ENCODE results near the gene TTLL10.

DNA sequence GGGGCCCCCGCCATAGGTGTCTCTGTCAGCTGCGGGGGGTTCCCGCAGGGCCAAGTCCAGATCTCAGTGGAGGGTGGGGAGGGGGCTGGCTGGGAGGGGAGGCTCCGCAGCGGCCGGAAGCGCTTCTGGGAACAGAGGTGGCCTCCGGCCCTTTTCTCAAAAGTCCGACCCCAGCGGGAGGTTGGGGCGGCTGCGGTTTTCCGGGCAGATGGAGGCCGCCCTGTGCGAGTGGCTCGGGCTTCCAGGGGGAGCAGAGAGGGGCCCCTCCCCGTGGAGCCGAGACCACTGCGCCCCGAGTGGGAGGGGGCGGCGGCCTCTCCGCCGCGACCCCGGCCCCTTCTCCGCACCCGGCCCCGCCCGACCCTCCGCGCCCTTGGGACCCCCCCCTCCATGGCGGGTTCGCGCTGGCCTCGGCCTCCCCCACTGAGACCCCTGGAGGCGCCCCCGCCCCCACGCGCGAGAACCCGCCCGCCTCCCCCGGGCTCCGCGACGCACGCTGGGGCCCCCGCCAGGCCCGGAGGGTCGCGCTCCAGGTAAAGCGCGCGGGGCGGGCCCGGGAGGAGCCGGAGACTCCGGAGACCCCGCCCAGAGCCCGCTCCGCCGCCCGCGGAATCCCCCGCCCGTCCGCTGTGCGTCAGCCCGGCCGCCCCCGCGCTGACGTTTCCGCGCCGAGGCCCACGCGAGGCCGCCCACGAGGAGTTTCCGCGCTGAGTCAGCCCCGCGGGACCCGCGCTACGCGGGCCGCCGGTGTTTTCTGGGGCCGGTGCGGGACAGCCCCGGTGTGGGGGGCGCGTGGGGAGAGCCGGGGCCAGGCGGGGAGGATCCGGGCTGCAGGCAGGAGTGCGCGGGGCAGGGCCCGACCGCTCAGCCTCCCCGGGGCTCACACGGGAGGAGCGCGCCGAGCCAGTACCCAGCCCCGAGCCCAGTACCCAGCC is 27.5 kb downstream of the TTLL10 start:
- TF ChIP-seq, protein P1, sequence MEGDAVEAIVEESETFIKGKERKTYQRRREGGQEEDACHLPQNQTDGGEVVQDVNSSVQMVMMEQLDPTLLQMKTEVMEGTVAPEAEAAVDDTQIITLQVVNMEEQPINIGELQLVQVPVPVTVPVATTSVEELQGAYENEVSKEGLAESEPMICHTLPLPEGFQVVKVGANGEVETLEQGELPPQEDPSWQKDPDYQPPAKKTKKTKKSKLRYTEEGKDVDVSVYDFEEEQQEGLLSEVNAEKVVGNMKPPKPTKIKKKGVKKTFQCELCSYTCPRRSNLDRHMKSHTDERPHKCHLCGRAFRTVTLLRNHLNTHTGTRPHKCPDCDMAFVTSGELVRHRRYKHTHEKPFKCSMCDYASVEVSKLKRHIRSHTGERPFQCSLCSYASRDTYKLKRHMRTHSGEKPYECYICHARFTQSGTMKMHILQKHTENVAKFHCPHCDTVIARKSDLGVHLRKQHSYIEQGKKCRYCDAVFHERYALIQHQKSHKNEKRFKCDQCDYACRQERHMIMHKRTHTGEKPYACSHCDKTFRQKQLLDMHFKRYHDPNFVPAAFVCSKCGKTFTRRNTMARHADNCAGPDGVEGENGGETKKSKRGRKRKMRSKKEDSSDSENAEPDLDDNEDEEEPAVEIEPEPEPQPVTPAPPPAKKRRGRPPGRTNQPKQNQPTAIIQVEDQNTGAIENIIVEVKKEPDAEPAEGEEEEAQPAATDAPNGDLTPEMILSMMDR (IDR thresholded peaks at IDR 0.05): no peak
- TF ChIP-seq POLR2A (IDR thresholded peaks at IDR 0.05; ENCODE audit: low read depth): no peak
